ENCODE results near the gene ANO1. TPM values are rescaled to one million over a fixed set of nuclear protein-coding genes. Genes with fewer than 3 reads are reported as not detected.

Gene ANO1
- total and polyA plus RNA-seq, 4 donors: 7.8 to 64.8 (median 32.2) TPM

- H3K9ac ChIP-seq (ENCODE audit: low read depth in 1 of 2, low read length in 2 of 2): no peak overlapping the region
- WGBS: 84% methylated on average over 23 of the region's 23 CpGs
- DNase-seq (ENCODE audit: low spot score): no peak
Observed at GRCh38 chr11:70097783-70098563, 19.9 kb downstream of the ANO1 start.

GRCh38 chr11:70098936-70099335 is 20.8 kb downstream of the ANO1 start:
- Histone ChIP-seq H3K36me3 (ENCODE audit: control insufficient read depth in 4 of 4, insufficient read depth in 3 of 4, low read depth in 1 of 4, low read length in 3 of 4) (peaks cover 0 to 21% (median 6%) of the 10 kb centered on the region in 4 donors), H3K4me3 (ENCODE audit: low read depth in 1 of 3, low read length in 3 of 3) (no peak overlapping the region), H3K9me3 (ENCODE audit: control insufficient read depth in 4 of 4, low read length in 3 of 4) (no peaks in the 10 kb centered on the region), H3K27me3 (ENCODE audit: control insufficient read depth in 4 of 4, insufficient read depth in 4 of 4, low read length in 3 of 4) (no peaks in the 10 kb centered on the region), H3K27ac (ENCODE audit: low read depth in 1 of 2, low read length in 2 of 2) (no peak overlapping the region), H3K9ac (ENCODE audit: low read depth in 1 of 2, low read length in 2 of 2) (no peak overlapping the region), H3K4me1 (ENCODE audit: control insufficient read depth in 4 of 4, insufficient read depth in 4 of 4, low read length in 3 of 4) (peaks cover 0 to 3% (median 1%) of the 10 kb centered on the region in 4 donors)
- 81% methylated on average over 12 of the region's 12 CpGs for WGBS
- DNase-seq (ENCODE audit: low spot score): no peak
- TF ChIP-seq SP1 (IDR thresholded peaks at IDR 0.05) (no peak), FOXA2 (IDR thresholded peaks at IDR 0.05) (no peak), NR2F2 (IDR thresholded peaks at IDR 0.05) (no peak), REST (IDR thresholded peaks at IDR 0.05) (no peak), EGR1 (IDR thresholded peaks at IDR 0.05; ENCODE audit: low read depth in 2 of 2) (no peak), YY1 (IDR thresholded peaks at IDR 0.05) (no peak), GABPA (IDR thresholded peaks at IDR 0.05 in 1 of 2, conservative IDR thresholded peaks at IDR 0.05 in 1 of 2) (no peak), ATF3 (IDR thresholded peaks at IDR 0.05) (no peak), RXRA (IDR thresholded peaks at IDR 0.05) (no peak), JUND (IDR thresholded peaks at IDR 0.05) (no peak)

More at GRCh38 chr11:70097783-70098563, 19.9 kb downstream of the ANO1 start:
- H3K27ac ChIP-seq (ENCODE audit: low read depth in 1 of 2, low read length in 2 of 2): no peak overlapping the region
- peaks cover 0 to 22% (median 4%) of the 10 kb centered on the region in 4 donors for H3K36me3 ChIP-seq (ENCODE audit: control insufficient read depth in 4 of 4, insufficient read depth in 3 of 4, low read depth in 1 of 4, low read length in 3 of 4)
- no peak for TF ChIP-seq GABPA (IDR thresholded peaks at IDR 0.05 in 1 of 2, conservative IDR thresholded peaks at IDR 0.05 in 1 of 2)
- TF ChIP-seq MAX (IDR thresholded peaks at IDR 0.05): no peak
- TF ChIP-seq JUND (IDR thresholded peaks at IDR 0.05): no peak
- no peak for TF ChIP-seq ZBTB33 (IDR thresholded peaks at IDR 0.05)
- H3K27me3 ChIP-seq (ENCODE audit: control insufficient read depth in 4 of 4, insufficient read depth in 4 of 4, low read length in 3 of 4): no peaks in the 10 kb centered on the region
- peaks cover 0 to 2% (median 0%) of the 10 kb centered on the region in 4 donors for H3K4me1 ChIP-seq (ENCODE audit: control insufficient read depth in 4 of 4, insufficient read depth in 4 of 4, low read length in 3 of 4)
- no peaks in the 10 kb centered on the region for H3K9me3 ChIP-seq (ENCODE audit: control insufficient read depth in 4 of 4, low read length in 3 of 4)
- no peak overlapping the region for H3K4me3 ChIP-seq (ENCODE audit: low read depth in 1 of 3, low read length in 3 of 3)

Measured in liver (tissue), 9 donors.